Measurements from ENCODE around the gene RIT2.

The RIT2 gene

GRCh38 chr18:42959528-42959927 is 156.0 kb downstream of the RIT2 start:
- no peak for DNase-seq (ENCODE audit: low read depth in 1 of 2, low spot score in 1 of 2)
- no peak for TF ChIP-seq POLR2AphosphoS5 (IDR thresholded peaks at IDR 0.05; ENCODE audit: low read depth)
- TF ChIP-seq SPI1 (IDR thresholded peaks at IDR 0.05; ENCODE audit: borderline replicate concordance, low read depth) = no peak
- TF ChIP-seq CTCF (IDR thresholded peaks at IDR 0.05; ENCODE audit: insufficient read depth, low read length) = no peak
- TF ChIP-seq REST (IDR thresholded peaks at IDR 0.05; ENCODE audit: insufficient replicate concordance, low read depth) = no peak
- no peak for TF ChIP-seq GABPA (IDR thresholded peaks at IDR 0.05; ENCODE audit: low read depth)
- no peak overlapping the region for H3K27ac ChIP-seq (replicated peaks)
- H3K27me3 ChIP-seq (ENCODE audit: insufficient read depth, poor library complexity, severe bottlenecking) = no peaks in the 10 kb centered on the region
- no peak overlapping the region for H3K4me3 ChIP-seq (replicated peaks; ENCODE audit: insufficient read depth, low read length)

- DNase-seq (ENCODE audit: low read depth in 1 of 2, low spot score in 1 of 2) = no peak
- Histone ChIP-seq H3K27ac (replicated peaks) (no peak overlapping the region), H3K4me3 (replicated peaks; ENCODE audit: insufficient read depth, low read length) (no peak overlapping the region), H3K27me3 (ENCODE audit: insufficient read depth, poor library complexity, severe bottlenecking) (no peaks in the 10 kb centered on the region)
- no peak for TF ChIP-seq POLR2AphosphoS5 (IDR thresholded peaks at IDR 0.05; ENCODE audit: low read depth)
- TF ChIP-seq REST (IDR thresholded peaks at IDR 0.05; ENCODE audit: insufficient replicate concordance, low read depth) = no peak
- TF ChIP-seq SPI1 (IDR thresholded peaks at IDR 0.05; ENCODE audit: borderline replicate concordance, low read depth) = no peak
- TF ChIP-seq GABPA (IDR thresholded peaks at IDR 0.05; ENCODE audit: low read depth) = no peak
- TF ChIP-seq CTCF (IDR thresholded peaks at IDR 0.05; ENCODE audit: insufficient read depth, low read length) = no peak
Measured at GRCh38 chr18:42958353-42958752, 157.1 kb downstream of the RIT2 start.

GRCh38 chr18:42956287-42956686 is 159.2 kb downstream of the RIT2 start:
- no peak for TF ChIP-seq GABPA (IDR thresholded peaks at IDR 0.05; ENCODE audit: low read depth)
- no peak for TF ChIP-seq REST (IDR thresholded peaks at IDR 0.05; ENCODE audit: insufficient replicate concordance, low read depth)
- no peak for TF ChIP-seq CTCF (IDR thresholded peaks at IDR 0.05; ENCODE audit: insufficient read depth, low read length)
- no peak for TF ChIP-seq SPI1 (IDR thresholded peaks at IDR 0.05; ENCODE audit: borderline replicate concordance, low read depth)
- no peak for TF ChIP-seq POLR2AphosphoS5 (IDR thresholded peaks at IDR 0.05; ENCODE audit: low read depth)
- no peak for DNase-seq (ENCODE audit: low read depth in 1 of 2, low spot score in 1 of 2)
- H3K27ac ChIP-seq (replicated peaks) = no peak overlapping the region

More at GRCh38 chr18:42956287-42956686, 159.2 kb downstream of the RIT2 start:
- no peak overlapping the region for H3K4me3 ChIP-seq (replicated peaks; ENCODE audit: insufficient read depth, low read length)
- H3K27me3 ChIP-seq (ENCODE audit: insufficient read depth, poor library complexity, severe bottlenecking) = no peaks in the 10 kb centered on the region

All from HL-60 (cell line).